Right lobe of liver (tissue), 4 donors: Measurements from ENCODE around the gene LRTM2.

ENCODE experiments used
- POLR2A ChIP-seq: fragments of 450-650 bp; IDR thresholded peaks from one replicate; pipeline ENCODE4 v1.6.1; 2017; ENCODE audit warnings: antibody characterized with exemption, mild to moderate bottlenecking
- TF ChIP-seq, protein P1 (sequence below), 4 donors: fragments of 200-600 bp in 3 of 4; fragments of 450-650 bp in 1 of 4; IDR thresholded peaks; one replicate each; pipeline versions ENCODE4 v1.5.1 to v1.8.0; 2016 to 2022; ENCODE audit warnings: antibody characterized with exemption in 4 of 4, mild to moderate bottlenecking in 2 of 4
- donor health status: DM: no; HTN: no; CAD: no.
- donor health status: DM: no; HTN: no; CAD: no.
- donor health status: DM: no; HTN: yes; CAD: no.

DNA sequence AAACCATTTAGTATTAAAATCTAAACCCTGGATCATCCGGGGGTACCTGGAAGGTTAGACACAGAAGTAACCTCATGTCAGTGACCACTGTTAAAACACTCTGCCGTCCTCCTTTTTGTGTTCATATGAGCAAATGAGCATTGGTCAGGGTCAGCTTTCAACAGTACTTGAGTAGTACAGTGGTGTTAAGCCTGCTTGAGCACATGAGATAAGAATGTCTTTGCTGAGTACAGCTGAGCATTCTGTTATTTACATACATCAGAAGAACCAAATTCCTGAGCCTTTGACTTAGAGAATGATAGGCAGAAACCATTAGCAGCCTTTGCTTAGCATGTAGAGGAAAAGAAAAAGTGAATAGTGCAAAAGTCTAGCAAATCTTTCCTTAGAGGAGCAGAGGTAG is 38.6 kb upstream of the LRTM2 start:
- TF ChIP-seq, protein P1, sequence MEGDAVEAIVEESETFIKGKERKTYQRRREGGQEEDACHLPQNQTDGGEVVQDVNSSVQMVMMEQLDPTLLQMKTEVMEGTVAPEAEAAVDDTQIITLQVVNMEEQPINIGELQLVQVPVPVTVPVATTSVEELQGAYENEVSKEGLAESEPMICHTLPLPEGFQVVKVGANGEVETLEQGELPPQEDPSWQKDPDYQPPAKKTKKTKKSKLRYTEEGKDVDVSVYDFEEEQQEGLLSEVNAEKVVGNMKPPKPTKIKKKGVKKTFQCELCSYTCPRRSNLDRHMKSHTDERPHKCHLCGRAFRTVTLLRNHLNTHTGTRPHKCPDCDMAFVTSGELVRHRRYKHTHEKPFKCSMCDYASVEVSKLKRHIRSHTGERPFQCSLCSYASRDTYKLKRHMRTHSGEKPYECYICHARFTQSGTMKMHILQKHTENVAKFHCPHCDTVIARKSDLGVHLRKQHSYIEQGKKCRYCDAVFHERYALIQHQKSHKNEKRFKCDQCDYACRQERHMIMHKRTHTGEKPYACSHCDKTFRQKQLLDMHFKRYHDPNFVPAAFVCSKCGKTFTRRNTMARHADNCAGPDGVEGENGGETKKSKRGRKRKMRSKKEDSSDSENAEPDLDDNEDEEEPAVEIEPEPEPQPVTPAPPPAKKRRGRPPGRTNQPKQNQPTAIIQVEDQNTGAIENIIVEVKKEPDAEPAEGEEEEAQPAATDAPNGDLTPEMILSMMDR (IDR thresholded peaks at IDR 0.05), result no peak
- no peak for TF ChIP-seq POLR2A
